ENCODE data around the gene NPAS2. TPM values are rescaled to one million over a fixed set of nuclear protein-coding genes. Genes with fewer than 3 reads are reported as not detected.

The NPAS2 gene, protein sequence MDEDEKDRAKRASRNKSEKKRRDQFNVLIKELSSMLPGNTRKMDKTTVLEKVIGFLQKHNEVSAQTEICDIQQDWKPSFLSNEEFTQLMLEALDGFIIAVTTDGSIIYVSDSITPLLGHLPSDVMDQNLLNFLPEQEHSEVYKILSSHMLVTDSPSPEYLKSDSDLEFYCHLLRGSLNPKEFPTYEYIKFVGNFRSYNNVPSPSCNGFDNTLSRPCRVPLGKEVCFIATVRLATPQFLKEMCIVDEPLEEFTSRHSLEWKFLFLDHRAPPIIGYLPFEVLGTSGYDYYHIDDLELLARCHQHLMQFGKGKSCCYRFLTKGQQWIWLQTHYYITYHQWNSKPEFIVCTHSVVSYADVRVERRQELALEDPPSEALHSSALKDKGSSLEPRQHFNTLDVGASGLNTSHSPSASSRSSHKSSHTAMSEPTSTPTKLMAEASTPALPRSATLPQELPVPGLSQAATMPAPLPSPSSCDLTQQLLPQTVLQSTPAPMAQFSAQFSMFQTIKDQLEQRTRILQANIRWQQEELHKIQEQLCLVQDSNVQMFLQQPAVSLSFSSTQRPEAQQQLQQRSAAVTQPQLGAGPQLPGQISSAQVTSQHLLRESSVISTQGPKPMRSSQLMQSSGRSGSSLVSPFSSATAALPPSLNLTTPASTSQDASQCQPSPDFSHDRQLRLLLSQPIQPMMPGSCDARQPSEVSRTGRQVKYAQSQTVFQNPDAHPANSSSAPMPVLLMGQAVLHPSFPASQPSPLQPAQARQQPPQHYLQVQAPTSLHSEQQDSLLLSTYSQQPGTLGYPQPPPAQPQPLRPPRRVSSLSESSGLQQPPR
- 38.0 TPM for total RNA-seq
- long read RNA-seq, full-length matches to known transcripts: 12 of 57 reads
- long read RNA-seq, partial matches to known transcripts: 17 of 57 reads
- long read RNA-seq, other reads (novel, unspliced or antisense): 28 of 57 reads

DNA sequence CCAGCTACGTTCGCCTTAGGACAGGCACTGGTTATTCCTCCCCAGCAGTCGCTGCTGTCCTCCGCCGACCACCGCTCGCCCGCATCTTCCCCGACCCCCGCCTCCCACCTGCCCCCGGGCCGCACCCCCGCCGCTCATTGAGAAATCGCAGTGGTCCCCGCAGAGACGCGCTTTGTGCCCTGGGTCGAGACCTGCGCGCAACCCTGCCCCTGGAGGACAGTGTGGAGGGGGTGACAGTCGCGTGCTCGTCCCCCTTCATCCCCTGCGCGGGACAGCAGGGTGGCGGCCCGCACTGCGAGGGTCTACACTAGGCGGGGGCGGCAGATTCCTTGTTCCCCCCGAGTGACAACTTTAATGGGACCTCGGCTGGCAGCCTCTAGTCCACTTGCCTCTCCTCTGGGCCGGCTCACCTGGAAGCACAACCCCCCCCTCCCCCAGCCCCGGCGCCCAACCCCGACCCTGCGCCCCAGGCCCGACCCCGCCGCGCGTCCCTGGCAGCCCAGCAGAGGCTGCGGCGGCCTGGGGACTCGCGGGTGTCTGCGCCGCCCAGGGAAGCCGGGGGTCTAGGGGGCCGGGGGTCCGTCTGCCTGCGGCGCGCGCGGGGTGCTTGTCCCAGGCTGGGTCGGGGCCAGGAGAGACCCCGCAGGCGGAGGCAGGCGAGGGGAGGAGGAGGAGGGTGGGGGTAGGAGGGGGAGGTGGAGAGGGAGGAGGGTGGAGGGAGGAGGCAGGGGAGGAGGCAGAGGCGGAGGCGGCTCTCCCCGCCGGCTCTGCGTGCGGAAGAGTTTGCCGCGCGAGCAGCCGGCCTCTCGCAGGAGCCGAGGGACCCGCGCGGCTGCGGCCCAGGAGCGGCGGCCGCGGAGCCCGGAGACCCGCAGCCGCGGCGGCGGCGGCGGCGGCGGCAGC lies at the start of gene NPAS2:
Gene NPAS2 (plus strand): TSS at position 770 of the 903 bp plus-strand sequence. CDS start 84,616 bp downstream, outside the sequence.
- ATAC-seq (ENCODE audit: poor library complexity) (peak; percentile 51), DNase-seq (peak; percentile 66)
- intact Hi-C loops (cut with DNase I): loop anchor here (10.0 kb wide), 1 partner anchor 165 kb away; no protein-coding TSS in a partner anchor

DNA sequence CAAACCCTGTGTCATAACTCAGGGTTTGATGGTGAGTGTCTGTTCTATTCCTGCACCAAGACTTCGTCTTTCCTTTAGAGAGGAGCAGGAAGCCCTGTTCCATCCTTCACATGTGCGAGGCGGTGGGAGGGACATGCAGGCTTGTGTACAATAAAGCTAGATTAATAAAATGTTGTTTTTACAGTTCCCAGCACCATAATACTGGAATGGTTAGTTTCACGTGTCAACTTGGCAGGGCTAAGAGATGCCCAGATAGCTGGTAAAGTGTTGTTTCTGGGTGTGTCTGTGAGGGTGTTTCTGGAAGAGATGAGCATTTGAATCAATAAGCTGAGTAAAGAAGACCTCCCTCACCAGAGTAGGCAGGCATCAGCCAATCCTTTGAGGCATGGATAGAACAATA lies 48.8 kb upstream of the NPAS2 start:
- ATAC-seq (ENCODE audit: poor library complexity) (no peak), DNase-seq (no peak)
- intact Hi-C loops (cut with DNase I): no loop called here

DNA sequence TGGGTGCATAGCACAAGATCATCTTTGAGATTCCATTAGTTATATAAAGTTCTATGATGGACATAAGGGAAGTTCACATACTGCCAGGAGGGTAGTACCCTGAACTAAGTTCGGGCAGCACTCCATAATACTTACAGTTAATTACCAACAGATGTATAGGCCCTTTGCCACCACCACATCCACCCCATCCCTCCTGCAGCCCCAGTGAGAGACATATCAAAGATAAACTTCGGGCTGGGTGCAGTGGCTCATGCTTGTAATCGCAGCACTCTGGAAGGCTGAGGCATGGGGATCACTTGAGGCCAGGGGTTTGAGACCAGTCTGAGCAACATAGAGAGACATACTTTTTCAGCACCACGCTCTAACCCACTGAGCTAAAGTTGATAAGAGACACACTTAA lies 46.4 kb upstream of the NPAS2 start:
- intact Hi-C loops (cut with DNase I): no loop called here
- ATAC-seq (ENCODE audit: poor library complexity) (no peak), DNase-seq (no peak)

DNA sequence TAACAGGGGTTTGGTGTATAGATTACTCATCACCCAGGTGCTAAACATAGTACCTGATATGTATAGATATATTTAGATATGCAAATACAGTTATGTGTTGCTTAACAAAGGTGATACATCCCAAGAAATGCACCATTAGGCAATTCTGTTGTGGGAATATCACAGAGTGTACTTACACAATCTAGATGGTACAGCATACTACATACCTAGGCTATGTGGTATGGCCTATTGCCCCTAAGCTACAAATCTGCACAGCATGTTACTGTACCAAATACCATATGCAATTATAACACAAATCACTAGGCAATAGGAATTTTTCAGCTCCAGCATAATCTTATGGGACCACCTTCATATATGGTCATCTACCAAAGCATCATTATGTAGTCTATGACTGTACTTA lies 43.5 kb upstream of the NPAS2 start:
- intact Hi-C loops (cut with DNase I): no loop called here
- no peak for ATAC-seq (ENCODE audit: poor library complexity)
- DNase-seq: no peak

DNA sequence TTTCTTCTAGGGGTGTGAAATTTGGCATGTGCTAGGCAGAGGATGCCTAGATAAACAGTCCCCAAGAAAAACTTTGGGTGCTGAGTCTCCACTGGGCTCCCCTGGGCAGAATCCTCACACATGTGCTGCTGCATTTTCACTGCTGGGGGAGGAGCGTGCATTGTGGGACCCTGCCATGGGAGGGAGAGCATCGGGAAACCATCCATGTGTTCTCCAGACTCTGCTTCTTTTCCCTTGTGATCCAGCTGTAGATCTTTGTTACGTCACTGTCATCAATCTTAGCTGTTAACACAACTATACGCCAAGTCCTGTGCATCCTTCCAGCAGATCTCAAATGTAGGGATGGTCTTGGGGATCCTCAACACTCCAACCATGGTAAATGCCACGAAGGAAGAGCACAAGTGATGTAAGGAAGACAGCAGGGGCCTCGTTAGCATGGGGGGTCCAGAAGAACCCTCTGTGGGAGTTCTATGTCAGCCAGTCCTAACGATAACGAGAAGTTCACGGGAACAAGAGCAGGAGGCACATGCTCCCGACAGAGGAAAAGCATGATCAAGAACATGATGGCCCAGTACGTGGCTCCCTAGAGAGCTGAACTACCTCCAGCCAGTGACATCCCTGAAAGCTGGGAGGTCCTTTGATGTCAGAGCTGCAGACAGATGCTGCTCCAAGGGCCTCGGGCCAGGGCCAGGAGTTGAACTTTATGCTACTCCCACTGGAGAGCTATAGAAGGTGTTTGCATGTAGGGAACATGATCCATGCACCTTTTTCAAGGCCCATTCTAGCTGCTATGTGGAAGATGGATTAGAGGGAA lies 41.1 kb upstream of the NPAS2 start:
- intact Hi-C loops (cut with DNase I): no loop called here
- ATAC-seq (ENCODE audit: poor library complexity) (no peak), DNase-seq (no peak)

DNA sequence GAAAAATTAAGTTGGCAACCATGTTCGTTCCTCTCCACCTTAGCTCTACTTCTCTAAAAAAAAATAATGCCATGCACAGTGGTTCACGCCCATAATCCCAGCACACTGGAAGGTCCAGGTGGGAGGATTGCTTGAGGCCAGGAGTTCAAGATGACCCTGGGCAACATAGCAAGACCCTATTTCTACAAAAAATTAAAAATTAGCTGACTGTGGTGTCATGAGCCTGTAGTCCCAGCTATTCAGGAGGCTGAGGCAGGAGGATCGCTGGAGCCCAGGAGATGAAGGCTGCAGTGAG lies 40.1 kb upstream of the NPAS2 start:
- no peak for ATAC-seq (ENCODE audit: poor library complexity)
- intact Hi-C loops (cut with DNase I): no loop called here

DNA sequence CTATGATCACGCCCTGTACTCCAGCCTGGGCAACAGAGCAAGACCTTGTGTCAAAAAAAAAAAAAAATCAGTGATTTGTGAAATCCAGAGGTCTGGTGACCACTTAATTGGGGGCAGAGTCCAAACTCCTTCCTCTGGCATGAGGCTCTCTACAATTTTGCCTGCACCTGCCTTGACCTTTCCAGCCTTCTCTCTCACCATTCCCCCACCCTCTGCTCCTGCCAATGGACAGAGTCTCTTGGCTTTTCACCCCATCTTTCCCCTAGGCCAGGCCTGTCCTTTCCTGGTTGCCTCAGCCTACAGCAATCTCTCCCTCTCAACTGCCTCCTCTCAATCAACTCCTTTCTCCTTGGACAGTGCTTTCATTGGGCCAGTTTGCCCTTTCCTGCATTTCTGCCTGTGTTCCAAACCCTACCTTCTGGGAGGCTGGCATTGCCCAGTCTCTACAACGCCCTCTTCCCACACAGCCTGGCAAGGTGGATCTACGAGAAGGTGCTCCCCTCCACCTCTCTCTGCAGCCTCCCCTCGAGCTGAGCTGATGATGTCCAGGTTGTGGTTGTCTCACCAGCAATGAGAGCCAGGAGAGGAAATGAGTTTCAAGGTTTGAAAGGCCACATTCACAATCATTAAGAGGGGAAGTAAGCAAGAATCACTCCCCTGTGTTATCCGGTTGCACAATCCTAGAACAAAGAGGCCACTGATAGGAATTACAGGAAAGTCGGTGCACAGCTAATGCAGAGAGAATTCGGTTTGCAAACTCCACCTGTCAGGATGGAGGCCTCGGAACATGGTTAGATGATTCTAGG lies 39.5 kb upstream of the NPAS2 start:
- intact Hi-C loops (cut with DNase I): no loop called here
- DNase-seq (no peak), ATAC-seq (ENCODE audit: poor library complexity) (peak; percentile 65)

More for the DNA sequence above, 40.1 kb upstream of the NPAS2 start:
- no peak for DNase-seq

DNA sequence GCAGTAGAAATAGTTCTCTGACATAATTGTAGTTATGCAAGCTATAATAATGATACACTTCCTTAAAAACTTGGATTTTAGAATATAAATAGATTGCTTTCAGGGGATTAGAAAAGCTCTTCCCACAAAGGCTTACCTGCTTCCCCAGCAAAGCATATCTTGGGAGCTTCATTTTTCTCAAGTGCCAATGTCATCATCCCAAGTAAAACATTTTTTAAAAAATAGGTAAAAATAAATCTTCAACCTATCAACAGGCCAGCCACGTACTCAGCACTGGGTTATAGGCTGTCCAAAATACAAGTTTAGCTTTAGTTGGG lies 39.0 kb upstream of the NPAS2 start:
- intact Hi-C loops (cut with DNase I): no loop called here
- DNase-seq: no peak
- ATAC-seq (ENCODE audit: poor library complexity): no peak

DNA sequence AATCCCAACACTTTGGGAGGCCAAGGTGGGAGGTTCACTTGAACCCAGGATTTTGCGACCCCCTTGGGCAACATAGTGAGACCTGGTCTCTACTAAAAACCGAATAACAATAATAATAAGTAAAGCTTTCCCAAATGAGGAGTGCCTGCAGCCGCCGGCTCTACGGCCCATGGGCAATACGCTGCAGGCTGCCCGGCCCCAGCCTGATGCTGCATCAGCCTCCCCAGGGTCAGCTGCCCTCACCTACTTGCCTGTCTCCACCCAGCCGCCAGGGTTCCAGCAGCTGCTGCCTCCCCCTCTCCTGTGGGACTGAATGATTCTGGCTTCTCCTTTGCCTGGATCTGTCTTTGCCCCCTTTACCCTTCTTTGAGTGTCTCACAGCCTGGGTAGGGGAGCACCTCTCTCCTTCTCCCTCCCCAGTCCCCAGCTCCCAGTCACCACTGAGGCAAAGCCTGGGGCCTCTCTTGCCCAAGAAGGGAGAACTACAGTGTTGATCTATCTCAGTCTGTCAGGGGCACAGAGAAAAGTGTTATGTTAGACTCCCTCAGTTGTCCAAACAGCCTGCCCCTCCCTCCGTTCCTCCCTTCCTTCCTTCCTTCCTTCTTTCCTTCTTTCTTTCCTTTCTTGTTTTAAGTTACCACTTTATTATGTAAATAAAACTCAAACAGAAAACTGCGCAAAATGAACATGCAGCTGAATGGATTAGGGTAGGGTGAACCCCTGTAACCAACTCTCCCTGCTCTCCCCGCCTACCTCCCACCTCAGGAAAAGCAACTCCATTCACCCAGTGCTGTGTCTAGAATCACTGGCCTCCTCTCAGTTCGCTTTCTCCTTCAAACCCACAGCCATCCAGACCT lies 38.2 kb upstream of the NPAS2 start:
- DNase-seq (no peak), ATAC-seq (ENCODE audit: poor library complexity) (no peak)
- intact Hi-C loops (cut with DNase I): no loop called here

DNA sequence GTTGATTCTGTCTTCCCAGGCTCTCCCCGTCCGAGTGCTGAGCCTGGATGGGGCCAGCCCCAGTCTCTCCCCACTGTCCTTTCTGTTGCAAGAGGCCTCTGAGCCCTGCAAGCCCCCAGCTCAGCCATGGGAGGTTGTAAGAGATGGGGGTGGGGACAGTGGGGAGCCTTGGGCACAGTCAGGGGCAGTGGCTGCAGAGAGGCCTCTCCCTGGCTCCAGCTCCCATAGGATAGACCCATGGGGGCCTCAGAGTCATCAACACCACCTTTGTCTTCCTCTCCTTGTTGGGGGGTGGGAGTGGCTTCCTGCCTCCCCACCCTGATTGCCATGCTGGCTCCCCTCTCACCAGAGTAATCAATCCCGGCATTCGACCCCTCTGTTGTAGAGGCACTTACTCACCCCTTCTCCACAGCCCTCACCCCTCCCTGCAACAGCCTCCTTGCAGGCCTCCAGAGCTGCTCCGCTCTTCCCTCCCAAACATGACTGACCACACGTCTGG lies 37.5 kb upstream of the NPAS2 start:
- no peak for DNase-seq
- no peak for ATAC-seq (ENCODE audit: poor library complexity)
- intact Hi-C loops (cut with DNase I): no loop called here

DNA sequence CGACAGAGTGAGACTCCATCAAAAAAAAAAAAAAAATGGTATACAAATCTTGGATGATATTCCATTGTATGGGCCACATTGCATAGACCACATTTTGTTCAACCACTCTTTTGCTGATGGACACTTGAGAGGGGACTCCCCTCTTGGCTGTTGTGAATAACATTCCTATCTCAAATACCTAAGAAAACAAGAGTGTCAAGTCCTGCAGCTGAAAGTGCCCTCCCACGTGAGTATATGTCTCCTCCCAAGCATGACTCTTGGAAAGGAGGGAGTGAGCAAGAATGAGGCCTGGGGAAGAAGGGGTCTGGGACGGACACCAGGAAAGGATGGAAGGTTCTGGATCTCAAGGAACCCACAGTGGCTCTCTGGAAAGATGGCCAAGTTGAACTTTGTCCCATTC lies 36.0 kb upstream of the NPAS2 start:
- intact Hi-C loops (cut with DNase I): no loop called here
- no peak for ATAC-seq (ENCODE audit: poor library complexity)

DNA sequence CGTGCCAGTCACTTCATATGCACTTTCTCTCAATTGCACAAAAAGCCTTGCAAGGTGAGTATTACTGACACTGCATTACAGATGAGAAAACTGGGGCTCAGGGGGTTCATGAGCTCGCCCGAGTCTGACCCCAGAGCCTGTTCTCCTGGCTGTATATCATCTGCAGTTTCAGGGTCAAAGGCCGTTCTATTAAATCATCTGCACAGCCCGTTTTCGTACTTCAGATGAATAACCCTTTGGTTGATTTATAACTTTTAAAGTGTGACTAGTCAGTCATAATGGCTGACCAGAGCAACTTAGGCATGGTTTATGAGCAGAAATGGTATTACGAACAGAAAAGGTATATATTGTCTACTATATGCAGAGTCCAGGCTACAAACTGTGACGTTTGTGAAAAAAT lies 35.3 kb upstream of the NPAS2 start:
- ATAC-seq (ENCODE audit: poor library complexity) (no peak), DNase-seq (no peak)
- intact Hi-C loops (cut with DNase I): no loop called here

More for the DNA sequence above, 36.0 kb upstream of the NPAS2 start:
- no peak for DNase-seq

DNA sequence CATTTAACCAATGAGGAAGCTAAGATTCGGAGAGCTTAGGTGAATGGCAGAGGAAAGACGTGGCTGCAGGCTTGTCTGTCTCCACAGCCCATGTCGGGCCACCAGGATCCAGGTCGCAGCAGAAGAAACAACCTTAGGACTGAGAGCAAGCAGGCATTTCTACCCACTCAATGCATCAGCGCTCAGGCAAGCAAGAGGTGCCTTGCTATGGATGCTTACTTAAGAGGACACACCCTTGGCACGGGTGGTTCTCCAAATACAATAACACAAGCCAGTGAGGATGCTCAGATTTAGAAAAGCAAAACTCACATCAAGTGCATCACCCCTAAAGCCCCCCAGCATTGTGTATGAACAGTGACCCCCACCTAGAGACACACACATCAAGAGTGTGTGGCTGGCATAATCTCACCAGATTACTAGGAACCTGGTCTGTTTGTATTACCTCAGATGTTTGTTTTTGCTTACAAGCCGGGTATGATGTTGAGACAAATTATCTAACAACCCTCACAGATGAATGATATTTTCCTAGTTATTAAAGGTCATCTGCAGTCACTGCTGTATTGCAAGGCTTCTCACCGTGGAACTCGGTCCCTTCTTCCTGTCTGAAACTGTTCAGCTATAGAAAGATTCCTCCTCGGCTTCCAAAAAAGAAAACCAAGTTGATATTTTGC lies 34.2 kb upstream of the NPAS2 start:
- intact Hi-C loops (cut with DNase I): no loop called here
- ATAC-seq (ENCODE audit: poor library complexity): peak; percentile 19
- no peak for DNase-seq

DNA sequence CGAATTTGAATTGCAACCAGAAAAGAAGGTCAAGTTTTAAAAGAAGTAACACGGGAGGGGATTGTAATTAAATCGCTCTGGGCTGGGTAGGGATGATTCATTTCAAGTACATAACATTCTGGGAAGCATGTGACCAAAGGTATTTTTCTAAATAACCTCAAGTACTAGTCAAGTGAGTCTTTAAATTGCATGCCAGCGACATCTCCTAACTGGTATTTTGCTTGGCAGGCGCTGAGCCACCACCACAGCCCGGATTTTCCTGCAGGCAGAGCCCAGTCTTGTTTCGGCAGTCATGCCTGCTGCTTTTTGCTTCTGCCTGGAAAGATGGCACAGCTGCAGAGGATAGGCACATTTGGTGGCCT lies 33.7 kb upstream of the NPAS2 start:
- DNase-seq (peak; percentile 55), ATAC-seq (ENCODE audit: poor library complexity) (peak; percentile 92)
- intact Hi-C loops (cut with DNase I): no loop called here

DNA sequence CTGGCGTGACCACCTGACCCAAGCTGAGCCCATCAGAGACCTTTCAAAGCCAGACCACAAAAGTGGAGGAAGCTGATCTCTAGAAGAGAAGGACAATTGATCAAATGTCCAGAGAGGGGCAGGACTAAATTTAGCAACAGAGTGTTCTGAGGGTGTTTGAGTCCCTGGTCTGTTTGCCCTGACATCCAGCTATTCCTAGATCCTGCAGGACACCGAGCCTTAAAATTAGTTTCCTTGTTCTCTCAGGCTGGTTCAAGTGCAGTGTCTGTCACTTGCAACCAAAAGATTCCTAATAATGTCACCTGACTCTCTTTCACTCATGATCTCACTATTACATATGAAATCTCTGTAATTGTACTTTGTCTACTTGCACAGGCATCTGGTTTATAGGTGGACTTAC lies 33.0 kb upstream of the NPAS2 start:
- intact Hi-C loops (cut with DNase I): no loop called here
- no peak for DNase-seq
- peak; percentile 42 for ATAC-seq (ENCODE audit: poor library complexity)

DNA sequence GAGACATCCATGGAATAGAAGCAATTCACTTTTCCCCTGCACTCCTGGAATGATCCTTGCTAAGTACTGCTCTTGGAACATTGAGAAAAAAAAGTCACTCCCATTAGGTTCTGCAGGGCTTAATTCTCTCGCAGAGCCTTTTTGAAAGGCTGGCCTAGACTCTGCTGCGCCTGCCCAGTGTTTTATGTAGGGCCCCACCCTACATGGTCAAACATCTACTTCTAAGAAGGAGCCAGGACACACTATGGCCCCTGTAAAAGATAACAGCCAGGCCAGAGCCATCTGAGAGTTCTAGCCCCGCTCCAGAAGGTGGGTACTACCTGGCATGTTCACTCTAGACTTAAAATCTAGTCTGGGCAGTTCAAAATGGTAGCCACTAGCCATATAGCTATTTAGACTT lies 30.6 kb upstream of the NPAS2 start:
- DNase-seq (no peak), ATAC-seq (ENCODE audit: poor library complexity) (no peak)
- intact Hi-C loops (cut with DNase I): no loop called here

Data from Right ventricle myocardium superior (tissue), 1 donor.